Endothelial cell of umbilical vein (primary cell): ENCODE results near the gene TLCD5. TPM values are rescaled to one million over a fixed set of nuclear protein-coding genes. Genes with fewer than 3 reads are reported as not detected.

ENCODE experiments used
- BruUV-seq: library from RNA; stranded (reverse); fragments of 400-500 nt; replicated peaks from 2 replicates; lab custom pipeline; 2021; lab: Mats Ljungman, UMichigan
- CTCF ChIA-PET: fragments of 300-600, 350-600 bp; sonication (Branson Sonifier 250); formaldehyde crosslinking; loops from one replicate; lab custom pipeline; 2021; ENCODE audit warnings: antibody characterized with exemption, inconsistent platforms; lab: Charles Lee
- POLR2A ChIA-PET: fragments of 300-600, 350-600 bp; sonication (Branson Sonifier 250); formaldehyde crosslinking; loops from one replicate; lab custom pipeline; 2021; ENCODE audit warnings: antibody characterized with exemption, inconsistent platforms; lab: Charles Lee
- DNase-seq: peaks from one replicate; pipeline ENCODE4 v3.0.0-alpha.2; 2011; ENCODE audit warnings: low read depth, low spot score
- FAIRE-seq: peaks from 2 replicates; lab custom pipeline; 2011; peaks lifted over from hg19 to GRCh38; lab: Jason Lieb, UNC
- H2AFZ ChIP-seq: 2 replicates; pipeline ENCODE4 v1.6.0; 2012; ENCODE audit warnings: low read depth, low read length, control low read depth, inconsistent platforms
- H3K27ac ChIP-seq: 2 replicates; pipeline ENCODE4 v1.5.1; 2011; ENCODE audit warnings: low read depth, mild to moderate bottlenecking, control low read depth, low read length, moderate library complexity; ENCODE audit not compliant: insufficient read depth
- H3K27me3 ChIP-seq, 2 experiments: 2 replicates each; pipeline versions ENCODE4 v1.6.0 to v1.6.1; 2011; ENCODE audit warnings: low read length in 2 of 2, mixed read lengths in 1 of 2; ENCODE audit not compliant: control insufficient read depth in 2 of 2, insufficient read depth in 2 of 2
- H3K36me3 ChIP-seq, 2 experiments: 2 replicates in 1 of 2; 3 replicates in 1 of 2; pipeline ENCODE4 v1.5.1; 2011; ENCODE audit warnings: low read length in 2 of 2, mild to moderate bottlenecking in 1 of 2, moderate library complexity in 1 of 2; ENCODE audit not compliant: control insufficient read depth in 2 of 2, insufficient read depth in 2 of 2; ENCODE audit errors: extremely low read depth in 1 of 2
- H3K4me1 ChIP-seq: 3 replicates; pipeline ENCODE4 v1.5.1; 2011; ENCODE audit warnings: mild to moderate bottlenecking, low read length; ENCODE audit not compliant: control insufficient read depth, insufficient read depth; ENCODE audit errors: extremely low read depth
- H3K4me2 ChIP-seq: 2 replicates; pipeline ENCODE4 v1.6.1; 2011; ENCODE audit warnings: low read length, control low read depth, mixed read lengths; ENCODE audit not compliant: insufficient read depth
- H3K4me3 ChIP-seq, 3 experiments: fragments of 200-600 bp in 1 of 3; sonication (generic), shearing (Covaris generic) in 1 of 3; replicated peaks in 1 of 3; 2 replicates each; pipeline ENCODE4 v1.5.1; 2011 to 2016; ENCODE audit warnings: control low read depth in 3 of 3, low read length in 3 of 3, mild to moderate bottlenecking in 2 of 3, inconsistent platforms in 1 of 3, low read depth in 1 of 3, moderate library complexity in 1 of 3; ENCODE audit not compliant: insufficient read depth in 1 of 3
- H3K79me2 ChIP-seq: 2 replicates; pipeline ENCODE4 v1.6.0; 2012; ENCODE audit warnings: low read length, inconsistent platforms; ENCODE audit not compliant: control insufficient read depth, insufficient read depth
- H3K9ac ChIP-seq: replicated peaks from 2 replicates; pipeline ENCODE3; 2011; ENCODE audit warnings: low read length, control low read depth; ENCODE audit not compliant: insufficient read depth; ENCODE audit errors: extremely low read depth
- H3K9me1 ChIP-seq: replicated peaks from 3 replicates; pipeline ENCODE4 v1.6.0; 2011; ENCODE audit warnings: mild to moderate bottlenecking, low read length; ENCODE audit not compliant: control insufficient read depth, insufficient read depth; ENCODE audit errors: extremely low read depth
- H3K9me3 ChIP-seq: replicated peaks from 2 replicates; pipeline ENCODE4 v1.5.1; 2012; ENCODE audit warnings: low read length, inconsistent platforms; ENCODE audit not compliant: control insufficient read depth, insufficient read depth
- H4K20me1 ChIP-seq: replicated peaks from 2 replicates; pipeline ENCODE3; 2011; ENCODE audit warnings: mild to moderate bottlenecking, low read length; ENCODE audit not compliant: control insufficient read depth, insufficient read depth; ENCODE audit errors: extremely low read depth
- CTCF ChIP-seq, 2 donors: IDR thresholded peaks; 1 replicate in 1 of 2; 2 replicates in 1 of 2; pipeline ENCODE4 v1.5.1; 2011; ENCODE audit warnings: low read length in 2 of 2, mild to moderate bottlenecking in 2 of 2, moderate library complexity in 2 of 2, control low read depth in 1 of 2, inconsistent platforms in 1 of 2, low read depth in 1 of 2; ENCODE audit not compliant: insufficient read depth in 1 of 2; ENCODE audit errors: extremely low read depth in 1 of 2
- JUN ChIP-seq: IDR thresholded peaks from 2 replicates; pipeline ENCODE4 v1.6.1; 2011; ENCODE audit warnings: borderline replicate concordance, low read depth; ENCODE audit not compliant: insufficient read length, insufficient read depth
- MAX ChIP-seq: IDR thresholded peaks from 2 replicates; pipeline ENCODE4 v1.6.1; 2011; ENCODE audit not compliant: insufficient read depth, insufficient read length
- POLR2A ChIP-seq: IDR thresholded peaks from 2 replicates; pipeline ENCODE4 v1.6.1; 2012; ENCODE audit warnings: low read depth, mild to moderate bottlenecking, control low read depth, low read length
- dilution Hi-C: fragments of 300-500 bp; cut with MboI; formaldehyde crosslinking; loops from one replicate; pipeline ENCODE4 v1.15.0; 2019; ENCODE audit warnings: low sequenced_read_pairs; ENCODE audit not compliant: extremely low pct_ligation_motif_present
- intact Hi-C: fragments of 100-400 bp; cut with micrococcal nuclease; formaldehyde crosslinking; loops from one replicate; pipeline ENCODE4 v1.10.0; 2022
- polyA plus RNA-seq, 4 experiments: library from polyadenylated mRNA; depleted of rRNA in 3 of 4; stranded (reverse) in 3 of 4; unstranded in 1 of 4; fragments of >200 nt; gene quantifications; 2 replicates each; pipeline versions ENCODE4 v1.2.1 to v1.2.3, GENCODE V29; 2011 to 2012; ENCODE audit warnings: missing spikeins in 1 of 4
- total RNA-seq: library from RNA; stranded (reverse); gene quantifications from 2 replicates; pipeline ENCODE4 v1.2.3, GENCODE V29; 2021

The TLCD5 gene
- total and polyA plus RNA-seq, 2 donors (not counting 3 experiments of a cell fraction or from before 2014, with no cell fraction given), result 6.3 to 9.7 TPM

GRCh38 chr11:120334894-120335462 lies 9.9 kb downstream of the TLCD5 start:
- Histone ChIP-seq H3K9ac (peak overlapping the region; percentile 96), H3K27ac (peak overlapping the region; percentile 87), H3K9me3 (no peaks in the 10 kb centered on the region), H3K79me2 (peaks cover 37% of the 10 kb centered on the region), H3K4me2 (peak overlapping the region; percentile 98), H2AFZ (peak overlapping the region; percentile 80), H4K20me1 (no peaks in the 10 kb centered on the region), H3K4me1 (peaks cover 32% of the 10 kb centered on the region), H3K9me1 (no peaks in the 10 kb centered on the region), H3K27me3 (no peaks in the 10 kb centered on the region), H3K4me3 (peak overlapping the region; percentile 82 to 98 (median 82)), H3K36me3 (peaks cover 0 to 11% of the 10 kb centered on the region in 2 experiments)
- DNase-seq, result peak; percentile 91
- dilution Hi-C loops, result no loop called here
- FAIRE-seq, result peak; percentile 35
- intact Hi-C loops, result loop anchor here (1.0 to 10.0 kb wide), 8 partner anchors 10 to 1860 kb away; partner anchors contain the start of genes SC5D and TLCD5
- ChIA-PET CTCF (interaction anchor here (0.7 to 4.8 kb wide), 37 partner anchors 8 to 472 kb away, joined by 3 to 32 read pairs (median 5); partner anchors contain the start of gene TLCD5), POLR2A (interaction anchor here (0.7 kb wide), 1 partner anchor 10 kb away, joined by 4 read pairs; the partner anchor contains the start of gene TLCD5)
- no TSS peak for BruUV-seq
- TF ChIP-seq POLR2A (no peak), MAX (no peak), JUN (peak; percentile 84), CTCF (IDR thresholded peaks at IDR 0.05; ENCODE audit: extremely low read depth in 1 of 2, insufficient read depth in 1 of 2, low read depth in 1 of 2, low read length in 2 of 2) (peak; percentile 28 to 49)
